ENCODE measurements around the gene SH3PXD2A. TPM values are rescaled to one million over a fixed set of nuclear protein-coding genes. Genes with fewer than 3 reads are reported as not detected.

SH3PXD2A gene
- total RNA-seq, 1 experiment from 2014 or later, result 4.5 TPM

GRCh38 chr10:103626178-103626577 lies 229.2 kb downstream of the SH3PXD2A start:
- H3K4me1 ChIP-seq (ENCODE audit: insufficient read depth, low read length), result no peaks in the 10 kb centered on the region
- H3K79me1 ChIP-seq (ENCODE audit: insufficient read depth, low read depth, low read length, poor library complexity, severe bottlenecking), result no peaks in the 10 kb centered on the region
- H2BK15ac ChIP-seq (ENCODE audit: low read depth, low read length), result no peak overlapping the region
- H2BK20ac ChIP-seq (ENCODE audit: low read depth, low read length, poor library complexity, severe bottlenecking), result no peak overlapping the region
- H4K20me1 ChIP-seq (ENCODE audit: control insufficient read depth, insufficient read depth, insufficient read length), result no peaks in the 10 kb centered on the region
- H3K18ac ChIP-seq (ENCODE audit: insufficient read length, low read depth, low read length), result no peak overlapping the region
- WGBS (ENCODE audit: extremely low coverage, insufficient read length, low lambda C conversion rate), result no CpG with 5 or more reads among the region's 11 CpGs
- H2BK12ac ChIP-seq (ENCODE audit: insufficient read length, low read depth, low read length), result no peak overlapping the region
- H3K36me3 Mint-ChIP-seq (ENCODE audit: insufficient read depth in 1 of 3, low read depth in 3 of 3), result peaks cover 0 to 5% (median 4%) of the 10 kb centered on the region in 3 experiments; a peak in 4 of 7 replicates
- H3K79me2 ChIP-seq (ENCODE audit: insufficient read depth, low read length), result no peaks in the 10 kb centered on the region
- H4K5ac ChIP-seq (ENCODE audit: insufficient read length, low read depth, low read length), result no peak overlapping the region
- 0 out of 4 replicates have a peak, but pooled peaks cover 0 to 8% of the 10 kb centered on the region in 2 experiments for H3K4me1 Mint-ChIP-seq
- H3K14ac ChIP-seq (ENCODE audit: insufficient read depth, low read length), result no peak overlapping the region
- DNase-seq, result no peak
- no peak overlapping the region for H3K56ac ChIP-seq (ENCODE audit: insufficient read length, low read depth, low read length)
- H4K91ac ChIP-seq (ENCODE audit: insufficient read length, low read depth, low read length), result no peak overlapping the region
- H2AFZ ChIP-seq (ENCODE audit: low read length), result no peak overlapping the region
- no peak overlapping the region for H2BK120ac ChIP-seq (ENCODE audit: low read depth, low read length, poor library complexity, severe bottlenecking)
- no peaks in the 10 kb centered on the region for H3K23me2 ChIP-seq (ENCODE audit: insufficient read length, low read depth, low read length, poor library complexity, severe bottlenecking)
- H3K9me3 Mint-ChIP-seq, result no peaks in the 10 kb centered on the region
- no peak for TF ChIP-seq CTCF (conservative IDR thresholded peaks at IDR 0.05)
- no peak overlapping the region for H3K4ac ChIP-seq (ENCODE audit: low read depth, low read length)
- no peak overlapping the region for H3K23ac ChIP-seq (ENCODE audit: insufficient read length, low read depth, low read length)
- H3K27ac ChIP-seq (ENCODE audit: insufficient read length, low read depth, low read length), result no peak overlapping the region
- no peak overlapping the region for H3K4me3 Mint-ChIP-seq
- 0 out of 7 replicates have a peak overlapping the region, but pooled peaks of 1 of the 3 experiments have one; percentile 49 for H3K27ac Mint-ChIP-seq
- H3K4me2 ChIP-seq (ENCODE audit: insufficient read depth, insufficient read length, low read length), result no peak overlapping the region
- H2AK5ac ChIP-seq (ENCODE audit: insufficient read length, low read length), result no peak overlapping the region
- H3K9ac ChIP-seq (ENCODE audit: extremely low read depth, insufficient read length, low read length), result no peak overlapping the region
- H4K8ac ChIP-seq (replicated peaks; ENCODE audit: insufficient read length, low read depth, low read length), result no peak overlapping the region
- H2BK5ac ChIP-seq (ENCODE audit: insufficient read length, low read length), result no peak overlapping the region
- no peaks in the 10 kb centered on the region for H3K27me3 Mint-ChIP-seq (ENCODE audit: low read depth)
- H3T11ph ChIP-seq (ENCODE audit: low read length), result no peak overlapping the region
- no peaks in the 10 kb centered on the region for H3K27me3 ChIP-seq (ENCODE audit: insufficient read depth, low read length)
- no peaks in the 10 kb centered on the region for H3K9me3 ChIP-seq (ENCODE audit: control insufficient read depth, low read depth, low read length)

Data from H9 (cell line).